Inferior parietal cortex (tissue), 1 donor: Measurements from ENCODE around the gene DLG2.

ENCODE experiments used
- DNase-seq: peaks from one replicate; pipeline ENCODE4 v3.0.0-alpha.2; 2016; ENCODE audit errors: extremely low spot score

Gene DLG2

GRCh38 chr11:83538286-83538685, 2088.9 kb downstream of the DLG2 start:
- no peak for DNase-seq

- no peak for DNase-seq
Observed at GRCh38 chr11:83537131-83537610, 2090.0 kb downstream of the DLG2 start.

GRCh38 chr11:83533166-83533565, 2094.0 kb downstream of the DLG2 start:
- DNase-seq: no peak

- no peak for DNase-seq
Observed at GRCh38 chr11:83528877-83529276, 2098.3 kb downstream of the DLG2 start.

GRCh38 chr11:83528225-83528624, 2098.9 kb downstream of the DLG2 start:
- no peak for DNase-seq

- DNase-seq: no peak
Observed at GRCh38 chr11:83523676-83524075, 2103.5 kb downstream of the DLG2 start.

GRCh38 chr11:83522911-83523310, 2104.2 kb downstream of the DLG2 start:
- DNase-seq: no peak

- no peak for DNase-seq
Observed at GRCh38 chr11:83521647-83522596, 2105.2 kb downstream of the DLG2 start.

GRCh38 chr11:83520849-83521248, 2106.3 kb downstream of the DLG2 start:
- no peak for DNase-seq

GRCh38 chr11:83511646-83512045, 2115.5 kb downstream of the DLG2 start:
- DNase-seq: no peak

- DNase-seq: no peak
Observed at GRCh38 chr11:83510530-83511460, 2116.3 kb downstream of the DLG2 start.

GRCh38 chr11:83508804-83509203, 2118.3 kb downstream of the DLG2 start:
- DNase-seq: no peak

GRCh38 chr11:83502041-83502440, 2125.1 kb downstream of the DLG2 start:
- no peak for DNase-seq

- DNase-seq: no peak
Observed at GRCh38 chr11:83493917-83494316, 2133.2 kb downstream of the DLG2 start.

- DNase-seq: no peak
Observed at GRCh38 chr11:83493034-83493433, 2134.1 kb downstream of the DLG2 start.

GRCh38 chr11:83483808-83484207, 2143.3 kb downstream of the DLG2 start:
- no peak for DNase-seq

GRCh38 chr11:83480811-83481210, 2146.3 kb downstream of the DLG2 start:
- no peak for DNase-seq

GRCh38 chr11:83480251-83480650, 2146.9 kb downstream of the DLG2 start:
- no peak for DNase-seq

- DNase-seq: no peak
Observed at GRCh38 chr11:83477772-83478171, 2149.4 kb downstream of the DLG2 start.

- DNase-seq: no peak
Observed at GRCh38 chr11:83475760-83476159, 2151.4 kb downstream of the DLG2 start.

- no peak for DNase-seq
Observed at GRCh38 chr11:83473743-83474142, 2153.4 kb downstream of the DLG2 start.

GRCh38 chr11:83472806-83473205, 2154.3 kb downstream of the DLG2 start:
- no peak for DNase-seq
